Naive thymus-derived CD4-positive, alpha-beta T cell (primary cell): ENCODE measurements around the gene CELF2. TPM values are rescaled to one million over a fixed set of nuclear protein-coding genes. Genes with fewer than 3 reads are reported as not detected.
A peak's percentile ranks its signal among the peaks of the same experiment; 100 is the strongest.

Experiments used
- ATAC-seq: fragments of 150-1000 bp; cut with Tn5 transposase; 2 replicates; pipeline ENCODE4 v1.10.0; 2021; ENCODE audit warnings: mild to moderate bottlenecking, moderate library complexity
- CTCF ChIA-PET: fragments of 350-600 bp; sonication (Branson Sonifier 250); formaldehyde crosslinking; loops from one replicate; lab custom pipeline; 2021; ENCODE audit warnings: antibody characterized with exemption; lab: Charles Lee
- POLR2A ChIA-PET: fragments of 350-600 bp; sonication (Branson Sonifier 250); formaldehyde crosslinking; loops from one replicate; lab custom pipeline; 2021; ENCODE audit warnings: antibody characterized with exemption, inconsistent platforms; lab: Charles Lee
- DNase-seq, 9 donors: peaks; one replicate each; pipeline versions ENCODE4 v3.0.0 to v3.0.0-alpha.2; 2020 to 2022; ENCODE audit warnings: mixed read lengths in 1 of 9
- H3K27ac ChIP-seq: one replicate; pipeline ENCODE4 v1.7.0; 2013; ENCODE audit warnings: mild to moderate bottlenecking, low read depth, low read length, moderate library complexity
- H3K27me3 ChIP-seq, 2 donors: one replicate each; pipeline ENCODE4 v1.7.0; 2013; ENCODE audit warnings: low read length in 2 of 2, mild to moderate bottlenecking in 2 of 2, moderate library complexity in 2 of 2; ENCODE audit not compliant: control insufficient read depth in 2 of 2, insufficient read depth in 2 of 2
- H3K36me3 ChIP-seq, 3 experiments: 1 replicate in 2 of 3; 2 replicates in 1 of 3; pipeline ENCODE4 v1.7.0; 2013; ENCODE audit warnings: low read length in 3 of 3, mild to moderate bottlenecking in 3 of 3, moderate library complexity in 1 of 3; ENCODE audit not compliant: insufficient read depth in 3 of 3, control insufficient read depth in 2 of 3
- H3K4me1 ChIP-seq, 2 donors: one replicate each; pipeline ENCODE4 v1.7.0; 2013; ENCODE audit warnings: low read length in 2 of 2, mild to moderate bottlenecking in 2 of 2, moderate library complexity in 1 of 2; ENCODE audit not compliant: control insufficient read depth in 2 of 2, insufficient read depth in 2 of 2
- H3K4me3 ChIP-seq: 2 replicates; pipeline ENCODE4 v1.7.0; 2013; ENCODE audit warnings: mild to moderate bottlenecking, low read length
- H3K9me3 ChIP-seq, 3 experiments: 1 replicate in 2 of 3; 2 replicates in 1 of 3; pipeline ENCODE4 v1.7.0; 2013; ENCODE audit warnings: low read length in 3 of 3; ENCODE audit not compliant: control insufficient read depth in 2 of 3
- H3K27ac Mint-ChIP-seq, 9 donors: one replicate each; pipeline ENCODE4 v1.8.0; 2020 to 2022; ENCODE audit warnings: mixed read lengths in 9 of 9, mild to moderate bottlenecking in 8 of 9, moderate library complexity in 5 of 9, inconsistent platforms in 2 of 9
- H3K27me3 Mint-ChIP-seq, 5 donors: one replicate each; pipeline ENCODE4 v1.8.0; 2021 to 2022; ENCODE audit warnings: mixed read lengths in 5 of 5, mild to moderate bottlenecking in 1 of 5
- H3K36me3 Mint-ChIP-seq, 5 donors: one replicate each; pipeline ENCODE4 v1.8.0; 2020 to 2022; ENCODE audit warnings: mixed read lengths in 5 of 5, mild to moderate bottlenecking in 3 of 5, inconsistent platforms in 1 of 5
- H3K4me1 Mint-ChIP-seq, 7 donors: one replicate each; pipeline ENCODE4 v1.8.0; 2020 to 2022; ENCODE audit warnings: mixed read lengths in 7 of 7, mild to moderate bottlenecking in 3 of 7, inconsistent platforms in 1 of 7
- H3K4me3 Mint-ChIP-seq, 10 donors: one replicate each; pipeline ENCODE4 v1.8.0; 2020 to 2022; ENCODE audit warnings: mild to moderate bottlenecking in 10 of 10, mixed read lengths in 10 of 10, moderate library complexity in 6 of 10, inconsistent platforms in 2 of 10
- H3K9me3 Mint-ChIP-seq, 11 donors: one replicate each; pipeline ENCODE4 v1.8.0; 2020 to 2022; ENCODE audit warnings: mixed read lengths in 11 of 11, mild to moderate bottlenecking in 4 of 11, inconsistent platforms in 1 of 11, moderate library complexity in 1 of 11
- intact Hi-C, 2 donors: fragments of 100-400 bp; cut with micrococcal nuclease; formaldehyde crosslinking; loops; one replicate each; pipeline ENCODE4 v1.15.1; 2023
- polyA plus RNA-seq, 2 donors: library from polyadenylated mRNA; unstranded; fragments of 300-500 nt; fragmentation: Illumina TruSeq; gene quantifications; one replicate each; pipeline ENCODE4 v1.2.3, GENCODE V29; 2021
- total RNA-seq, 6 experiments: library from RNA in 5 of 6; stranded (reverse) in 5 of 6; gene quantifications; 1 replicate in 5 of 6; 2 replicates in 1 of 6; pipeline ENCODE4 v1.2.3 and lab custom pipeline; 2021 to 2026

CELF2 gene
- total and polyA plus RNA-seq, 7 experiments from 2014 or later: 135 to 207 (median 178) TPM

DNA sequence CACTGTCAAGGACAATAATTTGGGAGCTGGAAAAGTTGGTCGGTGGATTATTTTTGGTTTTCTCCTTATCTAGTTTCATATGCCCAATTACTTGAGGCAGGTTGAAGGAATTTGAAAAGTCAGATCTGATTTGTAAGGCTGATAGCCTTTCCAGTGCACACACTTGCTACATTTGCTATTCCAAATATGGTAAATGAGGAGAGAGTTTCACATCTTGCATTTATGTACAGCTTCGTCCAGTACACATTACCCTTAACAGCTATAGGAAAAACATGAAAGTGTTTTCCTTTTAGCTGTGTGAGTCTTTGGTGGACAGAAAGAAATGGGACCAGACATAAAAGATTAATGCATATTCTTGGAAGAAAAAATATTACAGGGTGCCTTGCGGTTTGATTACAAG is 201.8 kb downstream of the CELF2 start:
- no peaks in the 10 kb centered on the region for H3K27me3 ChIP-seq
- ChIA-PET CTCF (no interaction called here), POLR2A (no interaction called here)
- H3K4me1 ChIP-seq: peaks cover 35 to 53% of the 10 kb centered on the region in 2 donors
- Mint-ChIP-seq H3K36me3 (peaks cover 13 to 64% (median 46%) of the 10 kb centered on the region in 5 donors), H3K9me3 (no peaks in the 10 kb centered on the region), H3K4me3 (peak overlapping the region in 1 of 10 donors; percentile 9), H3K4me1 (peaks cover 56 to 97% (median 91%) of the 10 kb centered on the region in 7 donors), H3K27ac (peak overlapping the region in 8 of 9 donors; percentile 31 to 88 (median 54)), H3K27me3 (no peaks in the 10 kb centered on the region)
- ATAC-seq (no peak), DNase-seq (no peak)
- H3K9me3 ChIP-seq: no peaks in the 10 kb centered on the region
- H3K36me3 ChIP-seq: peaks cover 0 to 86% (median 21%) of the 10 kb centered on the region in 3 experiments
- intact Hi-C loops: no loop called here
- no peak overlapping the region for H3K4me3 ChIP-seq
- H3K27ac ChIP-seq: no peak overlapping the region

GRCh38 chr10:11223081-11223480 is 205.4 kb downstream of the CELF2 start:
- Histone ChIP-seq H3K4me1 (peaks cover 45 to 64% of the 10 kb centered on the region in 2 donors), H3K36me3 (peaks cover 0 to 68% (median 13%) of the 10 kb centered on the region in 3 experiments), H3K9me3 (no peaks in the 10 kb centered on the region), H3K27me3 (no peaks in the 10 kb centered on the region), H3K27ac (no peak overlapping the region), H3K4me3 (no peak overlapping the region)
- Mint-ChIP-seq H3K4me1 (peaks cover 61 to 97% (median 93%) of the 10 kb centered on the region in 7 donors), H3K27me3 (no peaks in the 10 kb centered on the region), H3K27ac (peak overlapping the region in 7 of 9 donors; percentile 16 to 89 (median 76)), H3K36me3 (peaks cover 7 to 49% (median 38%) of the 10 kb centered on the region in 5 donors), H3K9me3 (peaks cover 0 to 2% (median 0%) of the 10 kb centered on the region in 11 donors), H3K4me3 (peak overlapping the region in 1 of 10 donors; percentile 10)
- intact Hi-C loops: no loop called here
- POLR2A ChIA-PET: interaction anchor here (1.0 to 1.4 kb wide), 2 partner anchors 13 to 15 kb away, joined by 4 to 6 read pairs; no protein-coding TSS in a partner anchor
- CTCF ChIA-PET: no interaction called here
- ATAC-seq (no peak), DNase-seq (no peak)

GRCh38 chr10:11223507-11224140 is 206.0 kb downstream of the CELF2 start:
- peak overlapping the region in 6 of 9 donors; percentile 39 to 89 (median 82) for H3K27ac Mint-ChIP-seq
- Histone ChIP-seq H3K27ac (peak overlapping the region; percentile 18), H3K9me3 (no peaks in the 10 kb centered on the region), H3K27me3 (no peaks in the 10 kb centered on the region), H3K4me1 (peaks cover 50 to 65% of the 10 kb centered on the region in 2 donors), H3K4me3 (no peak overlapping the region), H3K36me3 (peaks cover 0 to 64% (median 13%) of the 10 kb centered on the region in 3 experiments)
- intact Hi-C loops: no loop called here
- H3K27me3 Mint-ChIP-seq: no peaks in the 10 kb centered on the region
- peak overlapping the region in 3 of 10 donors; percentile 21 to 68 (median 46) for H3K4me3 Mint-ChIP-seq
- peaks cover 7 to 47% (median 37%) of the 10 kb centered on the region in 5 donors for H3K36me3 Mint-ChIP-seq
- no peak for ATAC-seq
- no peak for DNase-seq
- peaks cover 63 to 98% (median 94%) of the 10 kb centered on the region in 7 donors for H3K4me1 Mint-ChIP-seq
- H3K9me3 Mint-ChIP-seq: peaks cover 0 to 2% (median 0%) of the 10 kb centered on the region in 11 donors
- ChIA-PET POLR2A (interaction anchor here (1.0 to 1.4 kb wide), 2 partner anchors 12 to 15 kb away, joined by 4 to 6 read pairs; no protein-coding TSS in a partner anchor), CTCF (no interaction called here)

DNA sequence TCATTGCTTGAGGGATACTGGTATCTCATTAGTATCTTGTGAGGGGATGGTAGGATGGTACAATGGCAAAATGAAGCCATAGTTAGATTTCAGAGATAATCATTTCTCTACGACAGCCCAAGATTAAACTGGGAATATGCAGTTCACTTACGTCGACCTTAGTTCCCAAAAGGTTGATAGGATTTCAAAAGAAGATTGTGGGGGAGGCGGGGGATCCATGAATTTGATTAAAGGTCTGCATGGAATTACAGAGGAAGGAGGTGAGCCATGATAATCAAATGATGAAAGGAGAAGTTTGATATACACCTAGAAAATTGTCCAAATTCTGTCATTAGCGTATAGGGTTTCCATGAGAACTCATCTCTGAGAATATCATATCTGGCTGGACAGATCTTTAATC is 206.6 kb downstream of the CELF2 start:
- Mint-ChIP-seq H3K36me3 (peaks cover 7 to 45% (median 37%) of the 10 kb centered on the region in 5 donors), H3K4me3 (peak overlapping the region in 6 of 10 donors; percentile 24 to 70 (median 50)), H3K4me1 (peaks cover 67 to 100% (median 96%) of the 10 kb centered on the region in 7 donors), H3K27me3 (no peaks in the 10 kb centered on the region), H3K9me3 (peaks cover 0 to 2% (median 0%) of the 10 kb centered on the region in 11 donors), H3K27ac (peak overlapping the region; percentile 10 to 96 (median 86))
- Histone ChIP-seq H3K36me3 (peaks cover 0 to 63% (median 13%) of the 10 kb centered on the region in 3 experiments), H3K9me3 (no peaks in the 10 kb centered on the region), H3K4me1 (peaks cover 56 to 68% of the 10 kb centered on the region in 2 donors), H3K4me3 (no peak overlapping the region), H3K27ac (no peak overlapping the region), H3K27me3 (no peaks in the 10 kb centered on the region)
- DNase-seq: no peak
- intact Hi-C loops: no loop called here
- no peak for ATAC-seq
- POLR2A ChIA-PET: interaction anchor here (0.8 to 3.9 kb wide), 2 partner anchors 19 to 59 kb away, joined by 3 to 25 read pairs; no protein-coding TSS in a partner anchor
- CTCF ChIA-PET: no interaction called here

- Mint-ChIP-seq H3K27me3 (no peaks in the 10 kb centered on the region), H3K9me3 (peaks cover 0 to 2% (median 0%) of the 10 kb centered on the region in 11 donors), H3K36me3 (peaks cover 7 to 44% (median 33%) of the 10 kb centered on the region in 5 donors), H3K27ac (peak overlapping the region; percentile 65 to 96 (median 86)), H3K4me3 (peak overlapping the region in 8 of 10 donors; percentile 2 to 70 (median 32)), H3K4me1 (peaks cover 66 to 100% (median 95%) of the 10 kb centered on the region in 7 donors)
- no peak for DNase-seq
- no peak for ATAC-seq
- CTCF ChIA-PET: interaction anchor here (1.5 kb wide), 1 partner anchor 59 kb away, joined by 5 read pairs; no protein-coding TSS in a partner anchor
- POLR2A ChIA-PET: interaction anchor here (0.8 to 3.9 kb wide), 3 partner anchors 18 to 79 kb away, joined by 3 to 25 read pairs (median 6); no protein-coding TSS in a partner anchor
- peaks cover 2 to 59% (median 7%) of the 10 kb centered on the region in 3 experiments for H3K36me3 ChIP-seq
- no peaks in the 10 kb centered on the region for H3K9me3 ChIP-seq
- intact Hi-C loops: loop anchor here in 1 of 2 donors (5.0 kb wide), 2 partner anchors 42 to 58 kb away; no protein-coding TSS in a partner anchor
- peak overlapping the region; percentile 59 for H3K27ac ChIP-seq
- H3K27me3 ChIP-seq: no peaks in the 10 kb centered on the region
- H3K4me3 ChIP-seq: no peak overlapping the region
- H3K4me1 ChIP-seq: peaks cover 59 to 72% of the 10 kb centered on the region in 2 donors
Measured at GRCh38 chr10:11224792-11225416, 207.2 kb downstream of the CELF2 start.

DNA sequence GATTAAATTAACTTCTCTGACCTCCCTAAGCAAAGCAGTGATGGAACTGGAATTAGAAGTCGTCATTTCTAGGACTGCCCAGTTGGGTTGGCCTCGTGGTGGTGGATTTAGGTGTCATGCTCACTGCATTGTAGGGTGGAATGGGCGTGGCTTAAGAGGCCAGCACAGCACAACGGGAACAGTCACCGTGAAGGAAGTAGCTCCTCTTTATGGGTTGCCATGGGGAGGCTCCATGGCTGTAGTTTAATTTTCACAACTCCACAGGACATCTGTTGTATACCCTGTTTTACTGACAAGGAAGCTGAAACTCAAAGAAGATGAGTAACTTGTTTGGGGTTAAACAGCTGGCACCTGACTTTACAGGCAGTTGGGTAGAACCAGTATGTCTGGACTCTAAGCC is 208.3 kb downstream of the CELF2 start:
- intact Hi-C loops: loop anchor here (1.0 to 5.0 kb wide), 10 partner anchors 9 to 113 kb away; no protein-coding TSS in a partner anchor
- Histone ChIP-seq H3K27me3 (no peaks in the 10 kb centered on the region), H3K4me1 (peaks cover 69 to 80% of the 10 kb centered on the region in 2 donors), H3K4me3 (peak overlapping the region; percentile 19), H3K9me3 (no peaks in the 10 kb centered on the region), H3K36me3 (peaks cover 0 to 59% (median 10%) of the 10 kb centered on the region in 3 experiments), H3K27ac (peak overlapping the region; percentile 59)
- ChIA-PET CTCF (interaction anchor here (0.6 to 2.7 kb wide), 5 partner anchors 9 to 60 kb away, joined by 3 to 9 read pairs (median 3); no protein-coding TSS in a partner anchor), POLR2A (interaction anchor here (0.6 to 3.9 kb wide), 11 partner anchors 8 to 284 kb away, joined by 3 to 25 read pairs (median 5); no protein-coding TSS in a partner anchor)
- ATAC-seq (peak; percentile 85), DNase-seq (peak in 5 of 9 donors; percentile 34 to 61 (median 47))
- H3K36me3 Mint-ChIP-seq: peaks cover under 1 to 40% (median 26%) of the 10 kb centered on the region in 5 donors
- peaks cover 65 to 100% (median 95%) of the 10 kb centered on the region in 7 donors for H3K4me1 Mint-ChIP-seq
- H3K4me3 Mint-ChIP-seq: peak overlapping the region in 9 of 10 donors; percentile 47 to 76 (median 67)
- H3K27me3 Mint-ChIP-seq: no peaks in the 10 kb centered on the region
- H3K27ac Mint-ChIP-seq: peak overlapping the region; percentile 84 to 96 (median 87)
- H3K9me3 Mint-ChIP-seq: peaks cover 0 to 2% (median 0%) of the 10 kb centered on the region in 11 donors
